ENCODE measurements around the gene ATP9A.
"Not testable (repeated sequence)": the region's sequence is repeated elsewhere in the genome, so short reads cannot be mapped to it uniquely, and the experiment has no call there.

The ATP9A gene

DNA sequence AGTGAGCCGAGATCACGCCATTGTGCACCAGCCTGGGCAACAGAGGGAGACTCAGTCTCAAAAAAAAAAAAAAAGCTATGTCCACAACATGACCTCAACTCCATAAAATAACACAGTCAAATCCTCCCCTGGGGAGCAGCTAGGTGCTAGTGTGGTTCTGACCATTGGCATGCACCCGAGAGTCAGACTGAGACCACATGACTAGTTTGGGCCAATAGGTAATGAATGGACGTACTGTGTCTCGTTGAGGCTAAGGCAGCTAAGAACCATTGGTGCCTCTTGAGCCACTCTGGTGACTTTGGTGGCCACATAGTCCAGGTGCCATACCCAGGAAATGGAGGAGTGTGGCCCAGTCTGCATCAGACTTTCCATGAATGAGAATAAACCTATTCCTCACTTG lies 40.3 kb downstream of the ATP9A start:
- Histone ChIP-seq H3K27me3 (ENCODE audit: control insufficient read depth, insufficient read depth, low read length) (no peaks in the 10 kb centered on the region), H3K9me3 (ENCODE audit: control insufficient read depth, insufficient read depth, low read length) (no peaks in the 10 kb centered on the region), H3K4me3 (ENCODE audit: low read length) (no peak overlapping the region), H3K27ac (ENCODE audit: low read length) (no peak overlapping the region), H3K36me3 (ENCODE audit: control insufficient read depth, insufficient read depth, low read length) (no peaks in the 10 kb centered on the region), H3K4me1 (ENCODE audit: control insufficient read depth, insufficient read depth, low read length) (no peaks in the 10 kb centered on the region)
- WGBS (ENCODE audit: insufficient coverage, insufficient read length) = no CpG with 5 or more reads among the region's 5 CpGs
- no peak for DNase-seq (ENCODE audit: low read depth, low spot score)

DNA sequence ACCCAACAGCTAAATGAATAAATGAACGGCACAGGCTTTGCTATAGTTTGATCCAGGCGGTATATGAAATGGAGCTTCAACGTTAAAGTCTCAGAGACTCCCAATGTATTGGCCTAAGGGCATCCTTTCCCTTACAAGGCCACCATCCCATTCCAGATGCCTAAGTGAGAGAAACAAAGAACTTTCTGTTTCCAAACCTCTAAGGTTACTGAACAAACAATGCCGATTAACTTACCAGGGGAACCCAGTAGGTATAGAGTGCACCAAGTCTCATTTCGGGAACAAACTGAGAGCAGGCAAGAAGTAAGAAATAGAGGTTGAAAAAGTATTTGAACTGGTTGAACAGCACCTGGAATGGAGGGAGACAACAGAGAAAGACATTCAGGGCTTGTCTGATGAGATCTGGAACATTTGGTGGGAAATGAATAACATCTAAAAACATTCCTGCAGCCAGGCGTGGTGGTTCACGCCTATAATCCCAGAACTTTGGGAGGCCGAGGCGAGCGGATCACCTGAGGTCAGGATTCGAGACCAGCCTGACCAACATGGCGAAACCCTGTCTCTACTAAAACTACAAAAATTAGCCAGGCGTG lies 42.5 kb downstream of the ATP9A start:
- no peak overlapping the region for H3K4me3 ChIP-seq (ENCODE audit: low read length)
- no peaks in the 10 kb centered on the region for H3K9me3 ChIP-seq (ENCODE audit: control insufficient read depth, insufficient read depth, low read length)
- no peaks in the 10 kb centered on the region for H3K27me3 ChIP-seq (ENCODE audit: control insufficient read depth, insufficient read depth, low read length)
- WGBS (ENCODE audit: insufficient coverage, insufficient read length) = no CpG with 5 or more reads among the region's 13 CpGs
- DNase-seq (ENCODE audit: low read depth, low spot score) = no peak
- no peaks in the 10 kb centered on the region for H3K4me1 ChIP-seq (ENCODE audit: control insufficient read depth, insufficient read depth, low read length)
- H3K36me3 ChIP-seq (ENCODE audit: control insufficient read depth, insufficient read depth, low read length) = no peaks in the 10 kb centered on the region
- H3K27ac ChIP-seq (ENCODE audit: low read length) = no peak overlapping the region

DNA sequence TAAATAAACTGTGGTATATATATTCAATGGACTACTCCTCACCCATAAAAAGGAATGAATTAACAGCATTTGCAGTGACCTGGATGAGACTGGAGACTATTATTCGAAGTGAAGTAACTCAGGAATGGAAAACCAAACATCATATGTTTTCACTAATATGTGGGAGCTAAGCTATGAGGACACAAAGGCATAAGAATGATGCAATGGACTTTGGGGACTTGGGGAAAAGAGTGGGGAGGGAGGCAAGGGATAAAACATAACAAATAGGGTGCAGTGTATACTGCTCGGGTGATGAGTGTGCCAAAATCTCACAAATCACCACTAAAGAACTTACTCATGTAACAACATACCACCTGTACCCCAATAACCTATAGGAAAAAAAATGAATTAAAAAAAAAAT lies 45.2 kb downstream of the ATP9A start:
- H3K4me1 ChIP-seq (ENCODE audit: control insufficient read depth, insufficient read depth, low read length); H3K9me3 ChIP-seq (ENCODE audit: control insufficient read depth, insufficient read depth, low read length); DNase-seq (ENCODE audit: low read depth, low spot score); H3K36me3 ChIP-seq (ENCODE audit: control insufficient read depth, insufficient read depth, low read length); H3K4me3 ChIP-seq (ENCODE audit: low read length); H3K27me3 ChIP-seq (ENCODE audit: control insufficient read depth, insufficient read depth, low read length); H3K27ac ChIP-seq (ENCODE audit: low read length): not testable (repeated sequence)
- WGBS (ENCODE audit: insufficient coverage, insufficient read length) = no CpG with 5 or more reads among the region's 2 CpGs

DNA sequence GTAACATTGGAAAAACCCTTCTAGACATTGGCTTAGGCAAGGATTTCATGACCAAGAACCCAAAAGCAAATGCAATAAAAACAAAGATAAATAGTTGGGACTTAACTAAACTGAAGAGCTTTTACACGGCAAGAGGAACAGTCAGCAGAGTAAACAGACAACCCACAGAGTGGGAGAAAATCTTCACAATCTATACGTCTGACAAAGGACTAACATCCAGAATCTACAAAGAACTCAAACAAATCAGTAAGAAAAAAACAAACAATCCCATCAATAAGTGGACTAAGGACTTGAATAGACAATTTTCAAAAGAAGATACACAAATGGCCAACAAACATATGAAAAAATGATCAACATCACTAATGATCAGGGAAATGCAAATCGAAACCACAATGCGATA lies 45.9 kb downstream of the ATP9A start:
- DNase-seq (ENCODE audit: low read depth, low spot score); H3K36me3 ChIP-seq (ENCODE audit: control insufficient read depth, insufficient read depth, low read length); H3K4me3 ChIP-seq (ENCODE audit: low read length); H3K4me1 ChIP-seq (ENCODE audit: control insufficient read depth, insufficient read depth, low read length); H3K27ac ChIP-seq (ENCODE audit: low read length); H3K9me3 ChIP-seq (ENCODE audit: control insufficient read depth, insufficient read depth, low read length); H3K27me3 ChIP-seq (ENCODE audit: control insufficient read depth, insufficient read depth, low read length): not testable (repeated sequence)
- no CpG with 5 or more reads among the region's 4 CpGs for WGBS (ENCODE audit: insufficient coverage, insufficient read length)

DNA sequence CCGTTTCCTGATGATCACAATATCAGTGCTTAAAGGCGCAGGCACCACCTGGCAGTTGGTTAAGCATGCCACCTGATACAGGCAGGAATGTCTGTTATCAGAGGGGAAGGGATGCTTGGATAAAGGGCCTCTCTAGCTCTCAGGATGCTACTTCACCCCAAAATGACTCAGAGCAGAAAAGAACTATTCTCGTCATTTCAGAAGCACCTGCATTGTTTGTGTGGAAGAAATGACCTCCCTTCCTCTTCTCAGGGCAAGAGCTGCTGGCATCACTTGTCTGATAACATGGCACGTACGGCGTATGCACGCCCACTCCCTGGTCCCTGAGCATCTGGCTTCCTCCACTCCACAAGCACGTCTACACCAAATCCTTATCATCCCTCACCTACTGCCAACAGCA lies 47.3 kb downstream of the ATP9A start:
- Histone ChIP-seq H3K4me3 (ENCODE audit: low read length) (no peak overlapping the region), H3K4me1 (ENCODE audit: control insufficient read depth, insufficient read depth, low read length) (no peaks in the 10 kb centered on the region), H3K9me3 (ENCODE audit: control insufficient read depth, insufficient read depth, low read length) (no peaks in the 10 kb centered on the region), H3K36me3 (ENCODE audit: control insufficient read depth, insufficient read depth, low read length) (no peaks in the 10 kb centered on the region), H3K27me3 (ENCODE audit: control insufficient read depth, insufficient read depth, low read length) (no peaks in the 10 kb centered on the region), H3K27ac (ENCODE audit: low read length) (no peak overlapping the region)
- no CpG with 5 or more reads among the region's 8 CpGs for WGBS (ENCODE audit: insufficient coverage, insufficient read length)
- DNase-seq (ENCODE audit: low read depth, low spot score) = no peak

DNA sequence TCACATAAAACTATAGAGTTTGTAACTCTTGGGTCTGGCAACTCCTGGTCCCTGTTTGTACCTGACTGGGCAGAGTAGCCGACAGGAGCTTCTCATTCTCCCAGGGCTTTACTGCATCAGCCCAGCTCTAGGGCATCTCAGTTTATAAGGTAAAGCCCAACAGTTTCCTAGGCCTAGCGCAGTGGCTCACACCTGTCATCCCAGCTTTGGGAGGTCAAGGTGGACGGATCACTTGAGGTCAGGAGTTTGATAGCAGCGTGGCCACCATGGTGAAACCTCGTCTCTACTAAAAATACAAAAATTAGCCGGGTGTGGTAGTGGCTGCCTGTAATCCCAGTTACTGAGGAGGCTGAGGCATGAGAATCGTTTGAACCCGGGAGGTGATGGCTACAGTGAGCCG lies 47.8 kb downstream of the ATP9A start:
- no peak for DNase-seq (ENCODE audit: low read depth, low spot score)
- no CpG with 5 or more reads among the region's 9 CpGs for WGBS (ENCODE audit: insufficient coverage, insufficient read length)
- H3K36me3 ChIP-seq (ENCODE audit: control insufficient read depth, insufficient read depth, low read length) = no peaks in the 10 kb centered on the region
- no peaks in the 10 kb centered on the region for H3K27me3 ChIP-seq (ENCODE audit: control insufficient read depth, insufficient read depth, low read length)
- H3K9me3 ChIP-seq (ENCODE audit: control insufficient read depth, insufficient read depth, low read length) = no peaks in the 10 kb centered on the region
- H3K4me1 ChIP-seq (ENCODE audit: control insufficient read depth, insufficient read depth, low read length) = no peaks in the 10 kb centered on the region
- no peak overlapping the region for H3K4me3 ChIP-seq (ENCODE audit: low read length)
- no peak overlapping the region for H3K27ac ChIP-seq (ENCODE audit: low read length)

DNA sequence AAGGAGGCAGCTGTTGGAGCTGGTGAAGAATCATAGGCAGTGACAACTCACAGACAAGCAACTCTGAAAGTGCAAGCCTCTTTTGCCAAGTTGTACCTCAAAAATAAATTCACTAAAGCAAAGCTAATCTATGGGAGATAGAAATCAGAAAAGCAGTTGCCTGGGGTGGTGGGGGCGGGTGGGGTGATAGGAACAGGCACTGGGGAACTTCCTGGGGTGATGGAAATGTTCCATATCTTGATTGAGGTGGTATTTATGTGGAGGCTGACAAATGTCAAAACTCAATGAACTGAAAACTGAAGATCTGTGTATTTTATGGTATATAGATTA lies 52.4 kb downstream of the ATP9A start:
- H3K36me3 ChIP-seq (ENCODE audit: control insufficient read depth, insufficient read depth, low read length) = no peaks in the 10 kb centered on the region
- DNase-seq (ENCODE audit: low read depth, low spot score) = no peak
- WGBS (ENCODE audit: insufficient coverage, insufficient read length) = no CpG with 5 or more reads among the region's 1 CpG
- no peak overlapping the region for H3K4me3 ChIP-seq (ENCODE audit: low read length)
- no peak overlapping the region for H3K27ac ChIP-seq (ENCODE audit: low read length)
- peaks cover 3% of the 10 kb centered on the region; the same call in 1 of the 2 replicates for H3K4me1 ChIP-seq (ENCODE audit: control insufficient read depth, insufficient read depth, low read length)
- H3K9me3 ChIP-seq (ENCODE audit: control insufficient read depth, insufficient read depth, low read length) = no peaks in the 10 kb centered on the region
- H3K27me3 ChIP-seq (ENCODE audit: control insufficient read depth, insufficient read depth, low read length) = no peaks in the 10 kb centered on the region

DNA sequence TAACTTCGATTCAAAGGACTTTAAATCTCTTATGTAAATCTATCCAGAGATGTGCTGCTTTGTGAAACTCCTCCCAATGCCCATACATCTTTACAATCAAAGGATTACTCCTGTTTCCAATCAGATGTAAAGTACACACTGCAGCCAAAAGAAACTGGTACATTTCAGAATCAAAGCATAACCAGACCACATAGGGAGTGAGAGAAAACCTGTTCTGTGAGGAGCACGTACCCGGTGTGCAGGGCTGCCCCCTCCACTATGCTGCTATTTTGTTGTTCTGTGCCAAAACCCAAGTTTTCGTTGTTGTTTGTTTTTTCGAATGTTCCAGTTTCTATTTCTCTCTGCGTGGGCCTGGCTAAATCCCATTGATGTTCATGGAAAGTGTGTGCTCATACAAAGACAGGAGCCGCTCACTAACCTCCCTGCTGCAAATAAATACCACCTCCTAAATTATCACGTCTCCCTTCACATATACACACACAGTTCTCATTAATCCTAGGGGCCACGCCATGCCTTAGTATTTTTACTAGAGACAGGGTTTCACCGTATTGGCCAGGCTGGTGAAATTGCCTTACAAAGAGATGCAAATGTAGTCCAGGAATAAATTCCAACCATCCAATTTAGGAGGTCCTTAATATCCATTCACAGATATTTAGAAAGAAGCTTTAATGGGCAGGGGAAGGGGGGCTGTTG lies 52.9 kb downstream of the ATP9A start:
- 100% methylated on average over 2 of the region's 10 CpGs for WGBS (ENCODE audit: insufficient coverage, insufficient read length)

DNA sequence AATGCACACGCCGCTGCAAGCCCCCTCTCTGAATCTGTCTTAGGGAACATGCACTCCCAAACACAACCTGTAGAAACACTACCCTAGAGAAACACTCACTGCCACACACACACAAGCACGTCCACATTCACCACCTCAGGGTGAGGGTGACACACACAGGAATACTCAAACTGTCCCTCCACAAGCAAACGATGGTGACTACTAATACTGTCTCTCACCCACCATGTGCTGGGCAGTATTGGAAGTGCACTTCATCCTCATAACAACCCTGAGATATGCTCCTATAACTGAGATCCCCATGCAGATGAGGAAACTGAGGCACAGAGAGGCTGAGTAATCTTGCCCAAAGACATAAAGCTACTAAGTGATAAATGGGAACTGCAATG lies 55.0 kb downstream of the ATP9A start:
- H3K4me1 ChIP-seq (ENCODE audit: control insufficient read depth, insufficient read depth, low read length) = peaks cover 3% of the 10 kb centered on the region; the same call in 1 of the 2 replicates
- H3K4me3 ChIP-seq (ENCODE audit: low read length) = no peak overlapping the region
- no CpG with 5 or more reads among the region's 4 CpGs for WGBS (ENCODE audit: insufficient coverage, insufficient read length)
- H3K27ac ChIP-seq (ENCODE audit: low read length) = no peak overlapping the region
- no peaks in the 10 kb centered on the region for H3K27me3 ChIP-seq (ENCODE audit: control insufficient read depth, insufficient read depth, low read length)
- no peaks in the 10 kb centered on the region for H3K9me3 ChIP-seq (ENCODE audit: control insufficient read depth, insufficient read depth, low read length)
- H3K36me3 ChIP-seq (ENCODE audit: control insufficient read depth, insufficient read depth, low read length) = no peaks in the 10 kb centered on the region
- no peak for DNase-seq (ENCODE audit: low read depth, low spot score)

More for the DNA sequence above, 52.9 kb downstream of the ATP9A start:
- H3K4me3 ChIP-seq (ENCODE audit: low read length) = no peak overlapping the region
- no peaks in the 10 kb centered on the region for H3K27me3 ChIP-seq (ENCODE audit: control insufficient read depth, insufficient read depth, low read length)
- peaks cover 3% of the 10 kb centered on the region; the same call in 1 of the 2 replicates for H3K4me1 ChIP-seq (ENCODE audit: control insufficient read depth, insufficient read depth, low read length)
- H3K27ac ChIP-seq (ENCODE audit: low read length) = no peak overlapping the region
- H3K36me3 ChIP-seq (ENCODE audit: control insufficient read depth, insufficient read depth, low read length) = no peaks in the 10 kb centered on the region
- no peaks in the 10 kb centered on the region for H3K9me3 ChIP-seq (ENCODE audit: control insufficient read depth, insufficient read depth, low read length)
- DNase-seq (ENCODE audit: low read depth, low spot score) = no peak

DNA sequence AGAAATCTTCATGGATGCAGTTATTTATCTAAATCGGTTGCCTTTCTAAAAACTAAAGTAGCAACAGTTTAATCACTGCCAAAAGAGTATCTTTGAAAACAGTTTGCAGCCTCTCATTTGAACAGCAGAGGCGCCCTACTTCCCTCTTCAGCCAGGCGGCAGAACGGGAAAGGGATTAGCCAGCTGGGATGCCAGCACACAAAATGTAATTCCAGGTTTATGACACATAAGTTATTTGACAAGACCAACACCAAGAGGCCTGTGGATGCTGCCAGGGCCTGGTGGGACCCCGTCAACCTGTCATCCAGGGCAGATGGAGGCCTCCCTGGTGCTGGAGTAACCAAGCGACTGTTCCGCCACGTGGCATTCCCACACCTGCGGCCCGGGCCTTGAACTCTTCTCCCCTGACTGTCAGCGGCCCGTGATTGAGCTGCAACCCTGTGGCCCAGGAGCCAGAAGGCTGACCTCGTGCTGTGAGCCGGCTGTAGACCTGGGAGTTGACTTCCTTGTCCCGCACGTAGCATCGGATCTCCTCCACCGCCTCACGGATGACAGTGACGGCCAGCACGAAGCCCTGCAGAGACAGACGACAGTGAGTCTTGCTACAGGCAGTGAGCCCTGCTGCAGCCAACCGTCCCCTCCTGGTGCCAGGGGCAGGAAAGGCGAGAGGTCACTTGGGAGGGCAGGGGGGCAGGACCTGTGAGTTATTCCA lies 55.5 kb downstream of the ATP9A start:
- H3K27me3 ChIP-seq (ENCODE audit: control insufficient read depth, insufficient read depth, low read length) = no peaks in the 10 kb centered on the region
- H3K4me1 ChIP-seq (ENCODE audit: control insufficient read depth, insufficient read depth, low read length) = peaks cover 3% of the 10 kb centered on the region; the same call in 1 of the 2 replicates
- no peak overlapping the region for H3K4me3 ChIP-seq (ENCODE audit: low read length)
- no peak for DNase-seq (ENCODE audit: low read depth, low spot score)
- no CpG with 5 or more reads among the region's 24 CpGs for whole genome bisulfite sequencing (ENCODE audit: insufficient coverage, insufficient read length)
- no peaks in the 10 kb centered on the region for H3K9me3 ChIP-seq (ENCODE audit: control insufficient read depth, insufficient read depth, low read length)
- H3K36me3 ChIP-seq (ENCODE audit: control insufficient read depth, insufficient read depth, low read length) = no peaks in the 10 kb centered on the region
- H3K27ac ChIP-seq (ENCODE audit: low read length) = no peak overlapping the region

All from iPS DF 6.9 (cell line).